Heart left ventricle (tissue), 16 donors: ENCODE data around the gene EXOC3L4. TPM values are rescaled to one million over a fixed set of nuclear protein-coding genes. Genes with fewer than 3 reads are reported as not detected.

ENCODE experiments used
- ATAC-seq, 4 donors: fragments of 200-7000 bp; cut with Tn5 transposase; one replicate each; pipeline ENCODE4 v1.9.1; 2020 to 2022; ENCODE audit warnings: moderate library complexity in 4 of 4, mild to moderate bottlenecking in 3 of 4, moderate number of reproducible peaks in 1 of 4
- DNase-seq, 5 donors: peaks; one replicate each; pipeline ENCODE4 v3.0.0-alpha.2; 2020
- H3K27ac ChIP-seq, 12 donors: fragments of 200-600 bp; sonication (generic) in 4 of 12; one replicate each; pipeline versions ENCODE4 v1.5.0 to v1.8.0; 2016 to 2022; ENCODE audit warnings: mild to moderate bottlenecking in 2 of 12
- H3K27me3 ChIP-seq, 9 donors: fragments of 200-600 bp; sonication (generic) in 2 of 9; one replicate each; pipeline versions ENCODE4 v1.5.1 to v1.8.0; 2016 to 2022; ENCODE audit warnings: mild to moderate bottlenecking in 3 of 9
- H3K36me3 ChIP-seq, 9 donors: fragments of 200-600 bp; sonication (generic) in 2 of 9; one replicate each; pipeline versions ENCODE4 v1.5.0 to v1.8.0; 2018 to 2022; ENCODE audit warnings: mild to moderate bottlenecking in 2 of 9
- H3K4me1 ChIP-seq, 12 donors: fragments of 200-600 bp; sonication (generic) in 4 of 12; one replicate each; pipeline versions ENCODE4 v1.5.0 to v1.8.0; 2016 to 2022; ENCODE audit warnings: mild to moderate bottlenecking in 3 of 12
- H3K4me3 ChIP-seq, 12 donors: fragments of 200-600 bp; sonication (generic) in 4 of 12; one replicate each; pipeline versions ENCODE4 v1.5.0 to v1.8.0; 2017 to 2022; ENCODE audit warnings: mild to moderate bottlenecking in 9 of 12, moderate library complexity in 4 of 12
- H3K9me3 ChIP-seq, 12 donors: fragments of 200-600 bp; sonication (generic) in 4 of 12; one replicate each; pipeline versions ENCODE4 v1.5.0 to v1.8.0; 2016 to 2022; ENCODE audit warnings: mild to moderate bottlenecking in 1 of 12
- POLR2A ChIP-seq, 2 donors: fragments of 450-650 bp; IDR thresholded peaks; one replicate each; pipeline ENCODE4 v1.6.1; 2017; ENCODE audit warnings: antibody characterized with exemption in 2 of 2, mild to moderate bottlenecking in 2 of 2, moderate library complexity in 2 of 2
- WGBS, 4 donors: extraction: QIAGEN DNeasy Blood & Tissue Kit in 2 of 4; methylation state at CpG; one replicate each; pipeline versions ENCODE4 v1.1.5 to v1.1.7; 2013 to 2018; 5-methylcytosine and 5-hydroxymethylcytosine counted together
- intact Hi-C, 10 donors: fragments of 100-400 bp; cut with DNase I; formaldehyde crosslinking; loops; one replicate each; pipeline versions ENCODE4 v1.11.1 to v1.14.2; 2022
- polyA plus RNA-seq, 2 donors: library from polyadenylated mRNA; stranded (reverse); fragments of 200-250 nt; gene quantifications; one replicate each; pipeline ENCODE4 v1.2.3, GENCODE V29; 2013
- total RNA-seq, 9 donors: library from RNA; depleted of rRNA in 2 of 9; stranded (reverse); fragments of >200 nt in 2 of 9; fragmentation: NEBNext Ultra II Directional in 3 of 9; extraction: Animal tissue kit (Norgen Biotek cat#: 25700) in 3 of 9; gene quantifications; one replicate each; pipeline versions ENCODE4 v1.1.0 to v1.2.4, GENCODE V29; 2016 to 2023
- TF ChIP-seq, protein P1 (sequence below), 12 donors: fragments of 200-600 bp; sonication (generic) in 4 of 12; IDR thresholded peaks; one replicate each; pipeline versions ENCODE4 v1.5.0 to v1.8.0; 2018 to 2022; ENCODE audit warnings: antibody characterized with exemption in 12 of 12, mild to moderate bottlenecking in 5 of 12
- donor health status: ischemic (EF 13 %, LVEDD 7.1; RV severe dilation, severe dysfunction).
- donor health status: healthy with polysubstance abuse.
- donor health status: DM: no; HTN: yes; CAD: no.
- donor health status: DM: no; HTN: no; CAD: no.
- donor health status: ischemic (EF 25% LVEDD 6.9; RV normal size, moderate dysfunction).
- donor health status: ischemic (EF 25% LVEDD 5.7; RV mildly dilated, moderate dysfunction).
- donor health status: healthy.
- donor health status: DM: yes; HTN: yes; CAD: no.
- donor health status: ischemic (EF 35%, LVEDD 5.7; RV mildly dilated, moderate dysfunction).
- donor health status: nonischemic (EF 11% LVEDD 7.7; RV severe dilation, severe dysfunction).
- donor health status: DM: yes; HTN: yes; CAD: no.
- donor health status: PGD.
- donor health status: ischemic (EF 29% LVEDD 5.4; RV normal size, mild dysfunction).
- donor health status: nonischemic (EF 23%, LVEDD 6.1; RV moderate dilation, normal function).

EXOC3L4 gene
- total and polyA plus RNA-seq, 11 donors = 0.21 to 3.2 (median 0.47) TPM; not detected in 5

DNA sequence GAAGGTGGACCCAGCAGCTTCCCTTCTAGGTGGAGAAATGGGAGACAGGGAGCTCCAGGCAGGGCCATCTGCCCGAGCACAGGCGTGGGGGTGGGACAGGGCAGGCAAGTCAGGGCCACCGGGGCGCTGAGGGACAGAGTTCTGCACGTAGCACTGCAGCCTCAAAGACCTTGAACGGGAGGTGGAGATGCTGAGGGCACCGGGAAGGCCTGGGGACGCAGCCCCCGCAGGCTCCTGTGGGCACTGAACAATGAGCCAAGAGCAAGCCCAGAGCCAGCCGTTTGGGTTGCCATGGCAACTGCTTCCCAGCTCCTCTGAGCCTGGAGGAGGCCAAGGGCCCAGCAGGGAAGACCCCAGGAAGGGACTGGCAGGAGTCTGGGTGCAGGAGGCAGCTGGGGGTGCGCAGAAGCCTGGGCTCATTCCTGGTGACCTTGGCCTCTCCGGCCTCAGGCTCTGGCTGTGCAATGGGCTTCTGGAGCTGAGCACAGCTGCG, 7.1 kb upstream of the EXOC3L4 start:
- TF ChIP-seq POLR2A (IDR thresholded peaks at IDR 0.05) = no peak
- TF ChIP-seq, protein P1, sequence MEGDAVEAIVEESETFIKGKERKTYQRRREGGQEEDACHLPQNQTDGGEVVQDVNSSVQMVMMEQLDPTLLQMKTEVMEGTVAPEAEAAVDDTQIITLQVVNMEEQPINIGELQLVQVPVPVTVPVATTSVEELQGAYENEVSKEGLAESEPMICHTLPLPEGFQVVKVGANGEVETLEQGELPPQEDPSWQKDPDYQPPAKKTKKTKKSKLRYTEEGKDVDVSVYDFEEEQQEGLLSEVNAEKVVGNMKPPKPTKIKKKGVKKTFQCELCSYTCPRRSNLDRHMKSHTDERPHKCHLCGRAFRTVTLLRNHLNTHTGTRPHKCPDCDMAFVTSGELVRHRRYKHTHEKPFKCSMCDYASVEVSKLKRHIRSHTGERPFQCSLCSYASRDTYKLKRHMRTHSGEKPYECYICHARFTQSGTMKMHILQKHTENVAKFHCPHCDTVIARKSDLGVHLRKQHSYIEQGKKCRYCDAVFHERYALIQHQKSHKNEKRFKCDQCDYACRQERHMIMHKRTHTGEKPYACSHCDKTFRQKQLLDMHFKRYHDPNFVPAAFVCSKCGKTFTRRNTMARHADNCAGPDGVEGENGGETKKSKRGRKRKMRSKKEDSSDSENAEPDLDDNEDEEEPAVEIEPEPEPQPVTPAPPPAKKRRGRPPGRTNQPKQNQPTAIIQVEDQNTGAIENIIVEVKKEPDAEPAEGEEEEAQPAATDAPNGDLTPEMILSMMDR (IDR thresholded peaks at IDR 0.05) = no peak
- Histone ChIP-seq H3K27ac (no peak overlapping the region), H3K36me3 (no peaks in the 10 kb centered on the region), H3K4me1 (peaks cover 0 to 18% (median 6%) of the 10 kb centered on the region in 12 donors), H3K4me3 (no peak overlapping the region), H3K27me3 (peaks cover 0 to 57% (median 19%) of the 10 kb centered on the region in 9 donors), H3K9me3 (no peaks in the 10 kb centered on the region)
- peak in 1 of 5 donors; percentile 40 for DNase-seq
- ATAC-seq = no peak
- intact Hi-C loops = loop anchor here in 1 of 10 donors (10.0 kb wide), 1 partner anchor 393 kb away; no protein-coding TSS in a partner anchor
- 76 to 79% (median 77%) methylated on average over 10 to 13 of the region's 13 CpGs for WGBS, 4 donors

DNA sequence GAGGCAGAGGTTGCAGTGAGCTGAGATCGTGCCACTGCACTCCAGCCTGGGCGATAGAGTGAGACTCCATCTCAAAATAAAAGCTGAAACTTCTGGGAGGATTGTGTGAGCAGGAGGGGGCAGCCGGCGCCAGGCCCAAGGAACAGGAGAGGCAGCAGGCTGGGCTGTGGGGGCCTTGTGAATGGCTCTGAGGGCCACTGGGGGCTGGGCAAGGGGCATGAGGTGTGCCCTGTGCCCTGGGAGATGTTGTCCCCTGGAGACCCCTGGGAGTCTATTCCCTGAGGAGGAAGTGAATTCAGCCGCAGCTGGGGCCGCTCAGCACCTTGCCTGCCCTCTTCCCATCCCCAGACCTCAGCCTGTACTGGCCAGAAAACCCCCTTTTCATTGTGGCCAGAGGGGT, 5.6 kb upstream of the EXOC3L4 start:
- Histone ChIP-seq H3K27me3 (peaks cover 0 to 48% (median 16%) of the 10 kb centered on the region in 9 donors), H3K27ac (no peak overlapping the region), H3K4me3 (no peak overlapping the region), H3K4me1 (peaks cover 0 to 19% (median 6%) of the 10 kb centered on the region in 12 donors), H3K36me3 (no peaks in the 10 kb centered on the region), H3K9me3 (no peaks in the 10 kb centered on the region)
- no peak for TF ChIP-seq POLR2A (IDR thresholded peaks at IDR 0.05)
- TF ChIP-seq, protein P1 (IDR thresholded peaks at IDR 0.05) = no peak
- ATAC-seq (no peak), DNase-seq (peak in 1 of 5 donors; percentile 15)
- intact Hi-C loops = loop anchor here in 1 of 10 donors (10.0 kb wide), 1 partner anchor 394 kb away; no protein-coding TSS in a partner anchor
- 79 to 94% (median 91%) methylated on average over 4 to 6 of the region's 6 CpGs for WGBS, 4 donors

DNA sequence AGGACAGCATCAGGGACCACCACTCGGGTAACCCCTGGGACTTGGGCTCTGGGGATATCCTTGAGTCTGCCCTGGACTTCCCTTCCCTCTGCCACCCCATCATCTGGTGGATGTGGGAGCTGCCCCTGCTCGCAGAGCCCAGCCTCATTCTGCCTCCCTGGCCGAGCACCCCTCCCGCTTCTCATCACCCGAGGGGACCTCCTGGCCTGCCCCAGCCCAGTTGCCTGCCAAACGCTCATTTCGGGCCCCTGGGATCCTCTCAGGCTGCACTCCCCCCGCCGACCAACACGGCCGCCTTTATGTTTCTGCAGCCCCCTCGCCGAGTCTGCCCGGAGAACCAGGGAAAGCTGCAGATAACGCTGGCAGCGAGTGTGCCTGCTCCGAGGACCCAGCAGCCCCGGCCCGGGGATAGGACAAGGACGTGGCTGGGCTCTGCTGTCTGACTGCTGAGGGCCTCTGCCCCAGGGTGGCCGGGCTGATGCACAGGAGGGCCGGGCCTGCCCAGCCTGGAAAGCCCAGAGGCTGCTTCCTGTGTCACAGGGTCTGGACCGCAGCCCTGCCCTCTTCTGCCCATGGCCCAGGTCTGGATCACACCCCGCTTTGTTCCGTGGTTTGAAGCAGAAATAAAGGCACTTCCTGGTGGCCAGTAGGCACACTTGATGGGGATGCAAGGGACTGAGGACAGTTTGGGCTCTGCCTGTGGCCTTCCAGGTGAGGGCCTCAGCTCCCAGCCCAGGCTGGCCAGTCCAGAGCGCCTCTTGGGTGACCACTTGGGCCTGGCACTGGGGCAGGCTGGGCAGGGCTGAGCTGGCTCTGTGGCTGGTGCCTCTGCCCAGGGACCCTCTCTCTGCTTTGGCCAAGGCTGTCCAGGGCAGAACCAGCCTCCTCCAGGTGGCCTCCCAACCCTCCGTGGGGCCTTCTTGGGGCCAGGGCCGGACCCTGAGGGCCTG, 4.9 kb upstream of the EXOC3L4 start:
- Histone ChIP-seq H3K27me3 (peaks cover 0 to 41% (median 9%) of the 10 kb centered on the region in 9 donors), H3K4me1 (peaks cover 0 to 26% (median 6%) of the 10 kb centered on the region in 12 donors), H3K4me3 (no peak overlapping the region), H3K36me3 (no peaks in the 10 kb centered on the region), H3K9me3 (no peaks in the 10 kb centered on the region), H3K27ac (no peak overlapping the region)
- ATAC-seq (no peak), DNase-seq (peak in 1 of 5 donors; percentile 59)
- TF ChIP-seq, protein P1 (IDR thresholded peaks at IDR 0.05) = no peak
- TF ChIP-seq POLR2A (IDR thresholded peaks at IDR 0.05) = no peak
- WGBS, 4 donors = 75 to 83% (median 78%) methylated on average over 22 to 28 of the region's 28 CpGs
- intact Hi-C loops = loop anchor here in 4 of 10 donors (5.0 to 10.0 kb wide), 2 partner anchors 93 to 395 kb away; no protein-coding TSS in a partner anchor
